Measurements from ENCODE around the gene B4GAT1. TPM values are rescaled to one million over a fixed set of nuclear protein-coding genes. Genes with fewer than 3 reads are reported as not detected.
A peak's percentile ranks its signal among the peaks of the same experiment; 100 is the strongest.

Gene B4GAT1
- total RNA-seq, 2 donors from 2014 or later, result 2.4 to 2.8 TPM

GRCh38 chr11:66318600-66318970 lies 28.8 kb downstream of the B4GAT1 start:
- Mint-ChIP-seq H3K36me3 (ENCODE audit: low read depth) (no peaks in the 10 kb centered on the region), H3K4me1 (peaks cover 15% of the 10 kb centered on the region), H3K27ac (no peak overlapping the region), H3K27me3 (no peaks in the 10 kb centered on the region), H3K4me3 (peak overlapping the region; percentile 45)
- DNase-seq, result no peak
- ATAC-seq, result no peak
- no peaks in the 10 kb centered on the region for H3K9me3 ChIP-seq (ENCODE audit: control insufficient read depth, low read length, poor library complexity, severe bottlenecking)

- no peaks in the 10 kb centered on the region for H3K9me3 ChIP-seq (ENCODE audit: control insufficient read depth, low read length, poor library complexity, severe bottlenecking)
- H3K4me1 Mint-ChIP-seq, result peaks cover 15% of the 10 kb centered on the region
- no peak for DNase-seq
These were observed 29.5 kb downstream of the B4GAT1 start for GRCh38 chr11:66317723-66318599.

GRCh38 chr11:66317322-66317722 lies 30.1 kb downstream of the B4GAT1 start:
- peaks cover 17% of the 10 kb centered on the region for H3K4me1 Mint-ChIP-seq
- ATAC-seq (no peak), DNase-seq (no peak)
- no peak overlapping the region for H3K4me3 Mint-ChIP-seq
- no peaks in the 10 kb centered on the region for H3K36me3 Mint-ChIP-seq (ENCODE audit: low read depth)
- H3K27ac Mint-ChIP-seq, result no peak overlapping the region
- H3K27me3 Mint-ChIP-seq, result no peaks in the 10 kb centered on the region
- H3K9me3 ChIP-seq (ENCODE audit: control insufficient read depth, low read length, poor library complexity, severe bottlenecking), result no peaks in the 10 kb centered on the region

More at GRCh38 chr11:66317723-66318599, 29.5 kb downstream of the B4GAT1 start:
- H3K27ac Mint-ChIP-seq, result no peak overlapping the region
- no peaks in the 10 kb centered on the region for H3K27me3 Mint-ChIP-seq
- ATAC-seq, result peak; percentile 79
- H3K36me3 Mint-ChIP-seq (ENCODE audit: low read depth), result no peaks in the 10 kb centered on the region
- peak overlapping the region; percentile 45 for H3K4me3 Mint-ChIP-seq

- DNase-seq, result no peak
- no peak within 1 kb of the TSS for H3K4me3 Mint-ChIP-seq
These were observed 30.6 kb downstream of the B4GAT1 start, which contains the start of gene CD248 for GRCh38 chr11:66316849-66317251. CD248 (minus strand) TSS chr11:66317044; CDS start chr11:66317027, 17 bp downstream.

GRCh38 chr11:66315921-66316811 lies 31.3 kb downstream of the B4GAT1 start:
- Mint-ChIP-seq H3K4me3 (no peak overlapping the region), H3K27ac (peak overlapping the region; percentile 62)
- DNase-seq, result no peak

More at GRCh38 chr11:66316849-66317251, 30.6 kb downstream of the B4GAT1 start, which contains the start of gene CD248:
- H3K27me3 Mint-ChIP-seq, result no peaks in the 10 kb centered on the region
- peaks cover 21% of the 10 kb centered on the region for H3K4me1 Mint-ChIP-seq
- H3K9me3 ChIP-seq (ENCODE audit: control insufficient read depth, low read length, poor library complexity, severe bottlenecking), result no peaks in the 10 kb centered on the region
- no peaks in the 10 kb centered on the region for H3K36me3 Mint-ChIP-seq (ENCODE audit: low read depth)
- no peak within 1 kb of the TSS for H3K27ac Mint-ChIP-seq
- no peak for ATAC-seq

GRCh38 chr11:66315498-66315885 lies 31.9 kb downstream of the B4GAT1 start:
- peaks cover 22% of the 10 kb centered on the region for H3K4me1 Mint-ChIP-seq
- H3K36me3 Mint-ChIP-seq (ENCODE audit: low read depth), result no peaks in the 10 kb centered on the region
- H3K27me3 Mint-ChIP-seq, result no peaks in the 10 kb centered on the region
- peak overlapping the region; percentile 62 for H3K27ac Mint-ChIP-seq
- no peak overlapping the region for H3K4me3 Mint-ChIP-seq
- no peaks in the 10 kb centered on the region for H3K9me3 ChIP-seq (ENCODE audit: control insufficient read depth, low read length, poor library complexity, severe bottlenecking)
- DNase-seq, result no peak
- no peak for ATAC-seq

More at GRCh38 chr11:66315921-66316811, 31.3 kb downstream of the B4GAT1 start:
- H3K4me1 Mint-ChIP-seq, result peaks cover 22% of the 10 kb centered on the region
- H3K9me3 ChIP-seq (ENCODE audit: control insufficient read depth, low read length, poor library complexity, severe bottlenecking), result no peaks in the 10 kb centered on the region
- ATAC-seq, result no peak
- H3K36me3 Mint-ChIP-seq (ENCODE audit: low read depth), result no peaks in the 10 kb centered on the region
- no peaks in the 10 kb centered on the region for H3K27me3 Mint-ChIP-seq

- peak overlapping the region; percentile 62 for H3K27ac Mint-ChIP-seq
- no peaks in the 10 kb centered on the region for H3K9me3 ChIP-seq (ENCODE audit: control insufficient read depth, low read length, poor library complexity, severe bottlenecking)
- DNase-seq, result no peak
- H3K4me3 Mint-ChIP-seq, result no peak overlapping the region
- no peaks in the 10 kb centered on the region for H3K27me3 Mint-ChIP-seq
- ATAC-seq, result no peak
- no peaks in the 10 kb centered on the region for H3K36me3 Mint-ChIP-seq (ENCODE audit: low read depth)
- peaks cover 22% of the 10 kb centered on the region for H3K4me1 Mint-ChIP-seq
These were observed 32.6 kb downstream of the B4GAT1 start for GRCh38 chr11:66314561-66315497.

GRCh38 chr11:66314186-66314501 lies 33.3 kb downstream of the B4GAT1 start:
- H3K9me3 ChIP-seq (ENCODE audit: control insufficient read depth, low read length, poor library complexity, severe bottlenecking), result no peaks in the 10 kb centered on the region
- Mint-ChIP-seq H3K4me1 (peaks cover 22% of the 10 kb centered on the region), H3K4me3 (peak overlapping the region; percentile 65), H3K36me3 (ENCODE audit: low read depth) (no peaks in the 10 kb centered on the region), H3K27me3 (no peaks in the 10 kb centered on the region), H3K27ac (no peak overlapping the region)
- DNase-seq (no peak), ATAC-seq (no peak)

- Mint-ChIP-seq H3K27ac (peak overlapping the region; percentile 88), H3K36me3 (ENCODE audit: low read depth) (no peaks in the 10 kb centered on the region), H3K4me1 (peaks cover 18% of the 10 kb centered on the region), H3K27me3 (no peaks in the 10 kb centered on the region), H3K4me3 (peak overlapping the region; percentile 95)
- no peak for ATAC-seq
- DNase-seq, result no peak
- no peaks in the 10 kb centered on the region for H3K9me3 ChIP-seq (ENCODE audit: control insufficient read depth, low read length, poor library complexity, severe bottlenecking)
These were observed 33.9 kb downstream of the B4GAT1 start for GRCh38 chr11:66313321-66314185.

- H3K27ac Mint-ChIP-seq, result peak overlapping the region; percentile 88
- H3K27me3 Mint-ChIP-seq, result no peaks in the 10 kb centered on the region
- H3K9me3 ChIP-seq (ENCODE audit: control insufficient read depth, low read length, poor library complexity, severe bottlenecking), result no peaks in the 10 kb centered on the region
- peak; percentile 98 for DNase-seq
- peak; percentile 72 for ATAC-seq
- H3K4me1 Mint-ChIP-seq, result peaks cover 15% of the 10 kb centered on the region
- H3K36me3 Mint-ChIP-seq (ENCODE audit: low read depth), result no peaks in the 10 kb centered on the region
- peak overlapping the region; percentile 95 for H3K4me3 Mint-ChIP-seq
These were observed 34.7 kb downstream of the B4GAT1 start for GRCh38 chr11:66312549-66313320.

GRCh38 chr11:66311965-66312548 lies 35.4 kb downstream of the B4GAT1 start:
- no peaks in the 10 kb centered on the region for H3K36me3 Mint-ChIP-seq (ENCODE audit: low read depth)

More at GRCh38 chr11:66311965-66312548, 35.4 kb downstream of the B4GAT1 start:
- Mint-ChIP-seq H3K27me3 (peaks cover 7% of the 10 kb centered on the region), H3K27ac (peak overlapping the region; percentile 88), H3K4me3 (peak overlapping the region; percentile 95), H3K4me1 (peaks cover 17% of the 10 kb centered on the region)
- no peaks in the 10 kb centered on the region for H3K9me3 ChIP-seq (ENCODE audit: control insufficient read depth, low read length, poor library complexity, severe bottlenecking)
- ATAC-seq (peak; percentile 80), DNase-seq (peak; percentile 88 to 97 (median 95))

All from T-helper 17 cell (primary cell).